SK-N-SH (cell line): ENCODE measurements around the gene SCAMP5. TPM values are rescaled to one million over a fixed set of nuclear protein-coding genes. Genes with fewer than 3 reads are reported as not detected.

Experiments
- CTCF ChIA-PET: fragments of 300-600, 350-600 bp; formaldehyde crosslinking; extraction: SDS; loops from one replicate; lab custom pipeline; 2021; lab: Yijun Ruan, JAX
- POLR2A ChIA-PET: fragments of 350-600 bp; sonication (Branson Sonifier 250); formaldehyde crosslinking; extraction: SDS; loops from one replicate; lab custom pipeline; 2020; ENCODE audit warnings: antibody characterized with exemption, inconsistent platforms; lab: Yijun Ruan, JAX
- DNase-seq: peaks from one replicate; pipeline ENCODE4 v3.0.0; 2012
- H2AFZ ChIP-seq: fragments of 200-600 bp; sonication (generic); 2 replicates; pipeline ENCODE4 v1.8.1; 2016; ENCODE audit warnings: antibody characterized with exemption, mild to moderate bottlenecking, low read depth
- H3F3A ChIP-seq: fragments of 200-600 bp; sonication (generic); replicated peaks from 2 replicates; pipeline ENCODE3; 2016; ENCODE audit warnings: antibody characterized with exemption, mild to moderate bottlenecking; ENCODE audit not compliant: insufficient read depth
- H3K27ac ChIP-seq, 2 experiments: fragments of 200-500 bp in 1 of 2; fragments of 200-600 bp in 1 of 2; sonication (Bioruptor generic) in 1 of 2; sonication (generic), shearing (Covaris generic) in 1 of 2; 2 replicates each; pipeline versions ENCODE4 v1.5.1 to v1.6.1; 2014 to 2016; ENCODE audit warnings: low read depth in 2 of 2, inconsistent platforms in 1 of 2, low read length in 1 of 2, mild to moderate bottlenecking in 1 of 2, mixed read lengths in 1 of 2
- H3K27me3 ChIP-seq: fragments of 200-600 bp; sonication (generic), shearing (Covaris generic); 2 replicates; pipeline ENCODE4 v1.6.1; 2016; ENCODE audit warnings: mixed run types; ENCODE audit not compliant: insufficient read depth
- H3K36me3 ChIP-seq, 2 experiments: fragments of 200-500 bp in 1 of 2; fragments of 200-600 bp in 1 of 2; sonication (Bioruptor generic) in 1 of 2; sonication (generic) in 1 of 2; replicated peaks in 1 of 2; 2 replicates each; pipeline versions ENCODE3 to v1.5.1; 2014 to 2016; ENCODE audit warnings: low read length in 1 of 2, mild to moderate bottlenecking in 1 of 2; ENCODE audit not compliant: insufficient read depth in 2 of 2, control insufficient read depth in 1 of 2
- H3K4me1 ChIP-seq, 2 experiments: fragments of 200-500 bp in 1 of 2; fragments of 200-600 bp in 1 of 2; sonication (Bioruptor generic) in 1 of 2; sonication (generic), shearing (Covaris generic) in 1 of 2; 2 replicates each; pipeline versions ENCODE4 v1.5.1 to v1.6.1; 2014 to 2016; ENCODE audit warnings: low read depth in 1 of 2, low read length in 1 of 2, mixed run types in 1 of 2; ENCODE audit not compliant: insufficient read depth in 2 of 2, control insufficient read depth in 1 of 2
- H3K4me2 ChIP-seq: fragments of 200-600 bp; sonication (generic), shearing (Covaris generic); 2 replicates; pipeline ENCODE4 v1.6.1; 2017; ENCODE audit warnings: mixed run types
- H3K4me3 ChIP-seq, 2 experiments: fragments of 200-500 bp in 1 of 2; fragments of 200-600 bp in 1 of 2; sonication (Bioruptor generic) in 1 of 2; sonication (generic), shearing (Covaris generic) in 1 of 2; 2 replicates each; pipeline versions ENCODE4 v1.5.1 to v1.8.1; 2014 to 2016; ENCODE audit warnings: low read depth in 2 of 2, inconsistent platforms in 1 of 2, low read length in 1 of 2, mild to moderate bottlenecking in 1 of 2, mixed read lengths in 1 of 2, moderate library complexity in 1 of 2
- H3K79me2 ChIP-seq: fragments of 200-600 bp; sonication (generic); 2 replicates; pipeline ENCODE4 v1.8.1; 2017; ENCODE audit warnings: mild to moderate bottlenecking; ENCODE audit not compliant: insufficient read depth
- H3K9ac ChIP-seq: fragments of 200-600 bp; sonication (generic); 2 replicates; pipeline ENCODE4 v1.6.1; 2017; ENCODE audit warnings: mixed run types
- H3K9me2 ChIP-seq: fragments of 200-600 bp; sonication (generic); 2 replicates; pipeline ENCODE4 v1.6.1; 2017; ENCODE audit warnings: mixed run types
- H3K9me3 ChIP-seq: fragments of 200-600 bp; sonication (generic); 2 replicates; pipeline ENCODE4 v1.6.1; 2017; ENCODE audit warnings: mixed run types, mild to moderate bottlenecking, moderate library complexity
- H4K20me1 ChIP-seq: fragments of 200-600 bp; sonication (generic); 2 replicates; pipeline ENCODE4 v1.6.1; 2017; ENCODE audit warnings: mild to moderate bottlenecking, mixed run types; ENCODE audit not compliant: insufficient read depth
- CTCF ChIP-seq: fragments of 200-600 bp; sonication (generic); IDR thresholded peaks from 2 replicates; pipeline ENCODE4 v1.6.1; 2017; ENCODE audit warnings: antibody characterized with exemption, mild to moderate bottlenecking, moderate library complexity
- ELF1 ChIP-seq: IDR thresholded peaks from 2 replicates; pipeline ENCODE4 v1.4.0; 2012
- FOSL2 ChIP-seq: IDR thresholded peaks from 2 replicates; pipeline ENCODE4 v1.4.0; 2012; ENCODE audit warnings: low read depth, mild to moderate bottlenecking, moderate library complexity, borderline replicate concordance
- FOXJ3 ChIP-seq: sonication (generic); formaldehyde crosslinking; IDR thresholded peaks from 2 replicates; pipeline ENCODE4 v1.5.1; 2020; ENCODE audit warnings: mild to moderate bottlenecking, missing genetic modification reagents
- FOXM1 ChIP-seq: IDR thresholded peaks from 2 replicates; pipeline ENCODE4 v1.4.0; 2012; ENCODE audit warnings: low read depth, mild to moderate bottlenecking
- GABPA ChIP-seq: IDR thresholded peaks from 2 replicates; pipeline ENCODE4 v1.4.0; 2012; ENCODE audit warnings: low read depth, mild to moderate bottlenecking
- MAX ChIP-seq: IDR thresholded peaks from 2 replicates; pipeline ENCODE4 v1.4.0; 2012; ENCODE audit warnings: low read depth
- MEF2A ChIP-seq: IDR thresholded peaks from 2 replicates; pipeline ENCODE4 v1.4.0; 2012; ENCODE audit warnings: low read depth, borderline replicate concordance
- NFIC ChIP-seq: IDR thresholded peaks from 2 replicates; pipeline ENCODE4 v1.4.0; 2012; ENCODE audit warnings: borderline replicate concordance
- REST ChIP-seq: IDR thresholded peaks from 2 replicates; pipeline ENCODE4 v1.6.1; 2012; ENCODE audit warnings: mild to moderate bottlenecking, low read depth, low read length, moderate library complexity
- RXRA ChIP-seq: IDR thresholded peaks from 2 replicates; pipeline ENCODE4 v1.4.0; 2012; ENCODE audit warnings: low read depth, mild to moderate bottlenecking, borderline replicate concordance
- TAF1 ChIP-seq: IDR thresholded peaks from 2 replicates; pipeline ENCODE4 v1.6.1; 2012; ENCODE audit warnings: low read depth, mild to moderate bottlenecking, low read length, moderate library complexity, borderline replicate concordance
- TCF12 ChIP-seq: IDR thresholded peaks from 2 replicates; pipeline ENCODE4 v1.4.0; 2012
- TEAD4 ChIP-seq: IDR thresholded peaks from 2 replicates; pipeline ENCODE4 v1.4.0; 2012; ENCODE audit warnings: mild to moderate bottlenecking, borderline replicate concordance; ENCODE audit not compliant: insufficient read depth
- USF1 ChIP-seq: IDR thresholded peaks from 2 replicates; pipeline ENCODE4 v1.4.0; 2012; ENCODE audit warnings: low read depth, borderline replicate concordance
- USF2 ChIP-seq: fragments of 150-350 bp; IDR thresholded peaks from 2 replicates; pipeline ENCODE4 v1.6.1; 2017; ENCODE audit warnings: antibody characterized with exemption, low read length, low read depth, borderline replicate concordance
- YY1 ChIP-seq: IDR thresholded peaks from 2 replicates; pipeline ENCODE4 v1.4.0; 2012; ENCODE audit warnings: low read depth, mild to moderate bottlenecking
- ZBTB33 ChIP-seq: IDR thresholded peaks from 2 replicates; pipeline ENCODE4 v1.4.0; 2012; ENCODE audit warnings: low read depth, borderline replicate concordance
- WGBS: methylation state at CpG from one replicate; pipeline ENCODE4 v1.1.6; 2017; ENCODE audit warnings: low lambda C conversion rate; 5-methylcytosine and 5-hydroxymethylcytosine counted together
- polyA plus RNA-seq, 3 experiments: library from polyadenylated mRNA; depleted of rRNA; stranded (reverse); fragments of >200 nt; gene quantifications; 2 replicates each; pipeline ENCODE4 v1.2.3, GENCODE V29; 2012

Gene SCAMP5
- polyA plus RNA-seq, 1 of the 3 experiments (the other 2 are of a cell fraction), result 27.9 TPM

GRCh38 chr15:74962219-74962618 is 33.1 kb upstream of the SCAMP5 start:
- Histone ChIP-seq H3K27me3 (no peaks in the 10 kb centered on the region; the same call in 1 of the 2 replicates), H3K36me3 (no peaks in the 10 kb centered on the region), H3K9me2 (no peaks in the 10 kb centered on the region), H3K9ac (no peak overlapping the region), H4K20me1 (no peaks in the 10 kb centered on the region), H3K79me2 (no peaks in the 10 kb centered on the region), H2AFZ (no peak overlapping the region), H3K4me2 (no peak overlapping the region)
- CTCF ChIA-PET, result interaction anchor here (0.6 to 2.4 kb wide), 3 partner anchors 9 to 190 kb away, joined by 3 to 9 read pairs (median 5); no protein-coding TSS in a partner anchor
- POLR2A ChIA-PET, result interaction anchor here (1.7 kb wide), 1 partner anchor 33 kb away, joined by 5 read pairs; the partner anchor contains the start of gene SCAMP5
- no peak for TF ChIP-seq TEAD4
- TF ChIP-seq FOSL2, result no peak
- TF ChIP-seq, all 33 proteins: peak for 0
- Histone ChIP-seq H3K4me1 (peaks cover 7 to 21% of the 10 kb centered on the region in 2 experiments; a peak in 2 of 4 replicates), H3K4me3 (no peak overlapping the region), H3K27ac (no peak overlapping the region), H3F3A (peaks cover 5% of the 10 kb centered on the region), H3K9me3 (no peaks in the 10 kb centered on the region)
- 90% methylated on average over 8 of the region's 8 CpGs for WGBS
- no peak for DNase-seq

- Histone ChIP-seq H3K9ac (no peak overlapping the region), H4K20me1 (no peaks in the 10 kb centered on the region), H3F3A (peaks cover 5% of the 10 kb centered on the region), H3K4me2 (no peak overlapping the region), H3K9me2 (no peaks in the 10 kb centered on the region), H2AFZ (no peak overlapping the region), H3K9me3 (no peaks in the 10 kb centered on the region), H3K79me2 (no peaks in the 10 kb centered on the region), H3K27ac (no peak overlapping the region), H3K4me1 (peaks cover 7 to 18% of the 10 kb centered on the region in 2 experiments; a peak in 2 of 4 replicates), H3K4me3 (no peak overlapping the region), H3K27me3 (no peaks in the 10 kb centered on the region; the same call in 1 of the 2 replicates), H3K36me3 (no peaks in the 10 kb centered on the region)
- no peak for DNase-seq
- WGBS, result 62% methylated on average over 2 of the region's 2 CpGs
- CTCF ChIA-PET, result interaction anchor here (1.4 to 2.4 kb wide), 2 partner anchors 9 to 25 kb away, joined by 5 to 9 read pairs; no protein-coding TSS in a partner anchor
- POLR2A ChIA-PET, result interaction anchor here (1.1 kb wide), 1 partner anchor 9 kb away, joined by 3 read pairs; no protein-coding TSS in a partner anchor
- TF ChIP-seq ELF1 (no peak), CTCF (no peak), REST (no peak), MAX (no peak), GABPA (no peak), TCF12 (no peak), FOXJ3 (CRISPR knock-in tag) (no peak), YY1 (no peak), FOSL2 (no peak), MEF2A (no peak), USF2 (no peak), NFIC (no peak), ZBTB33 (no peak), RXRA (no peak), USF1 (no peak), TAF1 (no peak), FOXM1 (no peak)
These were observed 32.7 kb upstream of the SCAMP5 start for GRCh38 chr15:74962671-74963070.
